NCI-H446 treated with DMSO at 0.1 percent for 48 hours (cell line): ENCODE results near the gene RALGAPA1.
"Not testable (repeated sequence)": the region's sequence is repeated elsewhere in the genome, so short reads cannot be mapped to it uniquely, and the experiment has no call there.

Experiments
- DNase-seq: peaks from one replicate; lab custom pipeline; 2025; lab: John Stamatoyannopoulos, UW

The RALGAPA1 gene

DNA sequence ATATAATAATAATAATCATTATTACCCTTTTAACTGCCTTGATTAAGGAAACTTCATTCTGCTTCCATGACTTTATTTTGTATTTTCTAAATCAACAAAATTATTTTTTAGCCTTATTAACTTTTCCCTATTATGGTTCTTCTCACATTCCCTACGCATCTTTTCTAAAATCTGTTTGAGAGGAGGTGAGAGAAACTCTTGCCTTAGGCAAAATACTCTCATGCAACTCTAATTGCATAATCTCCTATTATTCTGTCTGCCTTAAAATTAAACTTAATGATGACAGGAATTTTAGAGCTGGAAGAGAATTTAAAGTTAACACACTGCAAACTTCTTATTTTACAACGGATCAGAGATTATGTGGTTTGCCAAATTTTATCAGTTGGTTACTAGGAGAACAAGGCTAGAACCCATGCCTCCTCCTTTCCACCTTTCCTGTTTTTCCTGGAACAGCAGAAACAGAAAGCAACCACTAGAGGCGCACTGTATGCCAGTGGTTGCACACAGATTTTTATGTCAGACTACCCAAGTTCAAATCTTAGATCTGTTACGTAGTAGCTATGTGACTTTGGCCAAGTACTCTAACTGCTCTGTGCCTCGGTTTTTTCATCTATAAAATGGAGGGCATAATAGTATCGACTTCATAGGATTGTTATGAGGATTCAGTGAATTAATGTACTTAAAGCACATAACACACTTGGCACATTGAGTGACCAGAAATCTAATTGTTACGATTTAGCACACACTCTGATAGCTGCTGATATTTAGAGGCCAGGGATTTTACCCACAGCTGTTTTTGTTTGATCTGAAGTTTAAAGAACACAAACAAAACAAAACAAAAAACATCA, 12.7 kb upstream of the RALGAPA1 start:
- DNase-seq = peak; percentile 27

GRCh38 chr14:35819591-35820540, 10.8 kb upstream of the RALGAPA1 start:
- DNase-seq = no peak

DNA sequence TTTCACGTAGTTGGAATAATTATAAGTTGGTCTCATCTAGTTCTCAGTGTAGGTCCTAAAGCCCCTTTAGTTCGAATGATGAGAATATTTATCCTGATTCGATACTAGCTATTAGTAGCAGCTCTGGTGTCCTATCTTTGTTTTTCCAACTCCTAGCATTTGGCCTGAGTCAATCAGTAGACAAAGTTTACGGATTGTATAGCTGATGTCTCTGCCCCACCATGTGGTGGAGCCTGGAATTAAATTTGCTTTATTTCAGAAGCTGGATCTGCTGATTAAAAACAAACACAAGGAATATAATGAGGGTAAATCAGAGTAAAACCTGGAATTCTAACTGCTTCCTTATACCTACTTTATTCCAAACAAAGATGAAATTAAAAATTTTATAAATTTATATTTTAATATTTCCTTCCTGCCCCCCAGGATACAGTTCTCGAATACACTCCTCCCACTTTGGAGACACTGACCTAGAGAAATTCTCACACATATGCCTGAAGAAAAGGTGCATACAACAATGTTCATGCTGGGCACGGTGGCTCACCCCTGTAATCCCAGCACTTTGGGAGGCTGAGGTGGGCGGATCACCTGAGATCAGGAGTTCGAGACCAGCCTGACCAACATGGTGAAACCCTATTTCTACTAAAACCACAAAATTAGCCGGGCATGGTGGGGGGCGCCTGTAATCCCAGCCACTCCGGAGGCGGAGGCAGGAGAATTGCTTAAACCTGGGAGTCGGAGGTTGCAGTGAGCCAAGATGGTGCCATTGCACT, 9.4 kb upstream of the RALGAPA1 start:
- DNase-seq = peak; percentile 34

DNA sequence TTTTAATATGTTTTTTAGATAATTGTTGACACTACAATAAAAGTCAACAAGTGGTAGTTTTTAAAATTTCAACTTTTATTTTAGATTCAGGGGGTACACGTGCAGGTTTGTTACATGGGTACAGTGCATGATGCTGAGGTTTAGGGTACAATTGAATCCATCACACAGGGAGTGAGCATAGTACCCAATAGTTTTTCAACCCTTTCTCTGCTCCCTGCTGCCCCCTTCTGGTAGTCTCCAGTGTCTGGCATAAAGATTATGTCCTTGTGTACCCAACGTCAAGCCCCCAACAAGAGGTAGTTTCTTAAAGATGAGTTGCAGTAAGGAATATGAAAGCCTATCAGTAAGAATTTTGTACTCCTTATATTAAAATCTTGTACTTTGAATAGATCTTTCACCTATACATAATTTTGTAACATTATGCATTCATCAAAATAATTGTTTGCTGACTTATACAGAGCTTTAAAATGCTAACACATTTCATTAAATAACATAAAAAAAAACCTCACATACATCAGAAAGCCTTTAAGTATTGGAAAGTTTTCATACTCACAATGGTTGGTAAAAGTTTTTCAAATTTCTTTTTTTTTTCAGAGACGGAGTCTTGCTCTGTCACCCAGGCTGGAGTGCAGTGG, 5.4 kb upstream of the RALGAPA1 start:
- DNase-seq = peak; percentile 21

DNA sequence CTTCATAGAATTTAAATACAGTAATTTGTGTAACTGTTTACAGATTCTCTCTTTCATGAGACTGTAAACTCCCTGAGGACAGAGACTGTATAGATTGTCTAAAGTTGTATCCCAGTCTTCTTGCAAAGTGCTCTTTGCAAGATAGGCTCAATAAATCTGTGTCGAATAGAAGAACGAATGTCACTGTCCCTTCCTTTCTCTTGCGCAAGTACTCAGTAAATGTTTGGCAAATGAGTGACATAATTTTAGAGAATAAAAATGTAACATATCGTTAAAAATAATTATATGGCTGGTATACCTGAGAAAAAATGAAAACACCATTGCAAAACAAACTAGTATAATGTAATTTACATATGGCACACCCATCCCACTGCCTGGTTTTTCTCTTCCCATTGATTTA, 1.9 kb upstream of the RALGAPA1 start:
- DNase-seq = no peak

DNA sequence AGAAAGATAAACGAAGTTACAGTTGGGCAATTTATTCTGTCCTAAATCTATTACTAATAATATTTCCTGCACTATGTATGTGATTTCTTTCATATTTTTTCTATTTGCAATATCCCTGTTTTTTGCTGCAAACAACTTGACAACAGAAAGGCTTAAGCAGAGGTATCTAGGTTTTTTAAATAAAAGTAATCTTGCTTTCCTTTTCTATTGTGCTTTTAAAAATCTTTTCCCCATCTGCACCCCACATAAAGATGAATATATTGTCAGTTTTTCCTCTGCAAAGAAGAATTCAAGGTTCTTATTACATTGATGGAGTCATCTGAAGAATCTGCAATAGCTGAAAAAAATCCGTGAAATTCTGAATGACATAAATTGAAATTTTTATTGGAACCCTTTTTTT, 502 bp upstream of the RALGAPA1 start:
- DNase-seq = no peak

DNA sequence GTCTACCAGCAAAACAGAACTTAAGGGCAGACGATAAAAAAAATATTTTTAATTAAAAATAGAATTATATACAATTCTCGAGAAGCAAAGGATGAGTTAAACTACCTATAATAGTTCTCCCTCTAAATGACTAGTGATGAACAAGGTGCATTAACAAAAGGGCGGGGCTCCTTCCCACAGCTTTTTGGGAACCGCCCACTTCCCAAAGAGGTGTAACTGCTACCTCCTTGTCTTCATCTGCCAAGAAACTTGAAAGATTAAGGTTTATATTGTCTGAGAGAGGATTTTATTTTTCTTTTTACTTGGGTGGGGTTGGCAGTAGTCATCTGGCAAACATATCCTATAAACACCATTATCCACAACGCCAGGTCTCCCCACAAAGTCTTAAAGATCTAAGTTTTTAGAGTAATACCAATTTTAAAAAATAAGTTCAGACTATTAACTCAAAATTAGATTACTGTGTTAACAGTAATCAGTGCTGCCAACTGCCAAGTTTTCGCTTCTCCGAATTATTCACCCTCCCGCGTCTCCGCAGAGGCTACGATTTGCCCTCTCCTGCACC, 938 bp downstream of the RALGAPA1 start:
- no peak for DNase-seq

DNA sequence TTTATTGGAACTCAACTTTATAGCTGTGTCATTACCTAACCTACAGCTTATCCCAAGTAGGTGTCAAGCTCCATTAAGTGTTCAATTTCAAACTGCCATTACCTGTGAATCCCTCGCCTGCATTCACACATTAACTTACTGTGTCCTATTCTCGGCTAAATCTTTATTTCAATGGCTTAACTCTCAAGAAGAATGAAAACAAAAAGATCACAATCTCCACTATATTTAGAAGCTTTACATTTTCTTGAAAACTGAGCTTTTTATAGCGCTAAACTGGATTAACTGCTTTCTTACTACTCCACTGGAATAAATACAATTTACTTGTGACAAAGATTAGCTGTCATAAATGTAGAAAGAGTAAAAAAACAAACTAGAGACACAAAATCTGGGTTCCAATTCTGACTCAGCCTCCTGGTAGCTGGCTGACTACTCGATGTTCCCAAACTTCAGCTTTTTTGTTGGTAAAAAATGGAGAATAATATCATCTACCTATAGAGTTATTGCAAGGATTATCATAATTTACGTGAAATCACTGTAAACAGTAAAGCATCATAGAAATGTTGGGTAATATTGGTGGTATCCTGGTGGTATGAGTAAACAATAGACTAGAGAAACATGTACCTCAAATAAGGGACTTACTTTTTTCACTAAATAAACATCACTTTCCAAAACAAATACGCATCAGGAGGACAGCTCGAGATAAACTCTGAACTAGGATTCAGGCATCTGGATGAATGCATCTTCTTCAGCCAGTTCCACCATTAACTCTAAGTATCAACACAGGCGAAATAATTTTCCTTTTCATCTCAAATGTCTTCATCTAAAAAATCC, 1.7 kb downstream of the RALGAPA1 start:
- DNase-seq = no peak

GRCh38 chr14:35806006-35806907, 2.8 kb downstream of the RALGAPA1 start:
- DNase-seq = no peak

GRCh38 chr14:35797796-35798195, 11.3 kb downstream of the RALGAPA1 start:
- DNase-seq = no peak

GRCh38 chr14:35789651-35790050, 19.4 kb downstream of the RALGAPA1 start:
- DNase-seq = no peak

- DNase-seq = no peak
These were observed 22.2 kb downstream of the RALGAPA1 start for GRCh38 chr14:35786856-35787255.

DNA sequence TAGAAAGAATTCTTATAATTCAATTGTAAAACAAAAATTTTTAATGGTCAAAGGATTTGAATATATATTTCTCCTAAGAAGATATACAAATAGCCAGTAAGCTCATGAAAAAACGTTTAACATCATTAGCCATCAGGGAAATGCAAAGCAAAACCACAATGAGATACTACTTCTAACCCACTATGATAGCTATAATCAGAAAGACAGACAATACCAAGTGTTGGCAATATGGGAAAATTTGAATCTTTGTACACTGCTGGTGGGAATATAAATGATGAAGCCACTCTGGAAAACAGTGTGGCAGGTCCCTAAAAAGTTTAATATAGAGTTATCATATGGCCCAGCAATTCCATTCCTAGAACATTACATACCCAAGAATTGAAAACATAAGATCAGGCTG, 25.4 kb downstream of the RALGAPA1 start:
- DNase-seq = no peak

DNA sequence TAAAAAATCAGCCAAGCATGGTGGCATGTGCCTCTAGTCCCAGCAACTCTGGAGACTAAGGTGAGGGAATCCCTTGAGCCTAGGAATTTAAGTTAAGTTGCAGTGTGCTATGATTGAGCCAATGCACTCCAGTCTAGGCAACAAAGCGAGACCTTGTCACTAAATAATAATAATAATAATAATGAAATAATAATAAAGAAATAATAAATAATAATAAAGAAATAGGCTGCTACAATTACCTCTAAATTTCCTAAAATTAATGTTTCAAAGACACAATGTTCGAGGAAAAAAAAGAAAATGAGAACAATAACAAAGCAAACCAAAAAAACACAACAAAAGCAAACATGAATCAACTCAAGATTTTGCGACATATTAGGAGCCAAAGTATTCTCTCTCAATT, 29.7 kb downstream of the RALGAPA1 start:
- DNase-seq = no peak

DNA sequence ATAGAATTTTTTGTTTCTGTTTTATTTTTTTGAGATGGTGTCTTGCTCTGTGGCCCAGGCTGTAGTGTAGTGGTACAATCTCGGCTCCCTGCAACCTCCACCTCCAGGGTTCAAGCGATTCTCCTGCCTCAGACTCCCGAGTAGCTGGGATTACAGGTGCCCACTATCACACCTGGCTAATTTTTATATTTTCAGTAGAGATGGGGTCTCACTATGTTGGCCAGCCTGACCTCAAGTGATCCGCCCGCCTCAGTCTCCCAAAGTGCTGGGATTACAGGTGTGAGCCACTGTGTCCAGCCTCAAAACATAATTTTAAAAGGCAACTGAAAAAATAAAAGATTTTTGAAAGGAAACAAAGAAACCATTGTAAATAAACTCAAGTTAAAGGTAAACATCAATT, 31.5 kb downstream of the RALGAPA1 start:
- DNase-seq = not testable (repeated sequence)

DNA sequence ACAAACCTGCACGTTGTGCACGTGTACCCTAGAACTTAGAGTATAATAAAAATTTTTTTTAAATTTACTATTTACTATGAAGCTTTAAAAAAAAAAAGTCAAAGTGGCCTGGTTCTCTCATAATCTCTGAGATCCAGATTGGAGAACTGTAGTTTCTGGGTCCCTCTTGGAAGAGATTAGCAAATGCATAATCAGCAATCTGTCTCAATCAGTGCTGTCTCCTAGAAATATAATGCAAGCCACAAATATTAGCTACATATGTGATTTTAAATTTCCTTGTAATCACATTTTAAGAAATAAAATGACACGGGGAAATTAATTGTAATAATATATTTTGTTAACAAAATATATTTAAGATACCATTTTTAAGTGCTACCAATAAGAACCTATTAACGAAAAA, 32.3 kb downstream of the RALGAPA1 start:
- no peak for DNase-seq

- not testable (repeated sequence) for DNase-seq
These were observed 33.0 kb downstream of the RALGAPA1 start for GRCh38 chr14:35776085-35776484.

DNA sequence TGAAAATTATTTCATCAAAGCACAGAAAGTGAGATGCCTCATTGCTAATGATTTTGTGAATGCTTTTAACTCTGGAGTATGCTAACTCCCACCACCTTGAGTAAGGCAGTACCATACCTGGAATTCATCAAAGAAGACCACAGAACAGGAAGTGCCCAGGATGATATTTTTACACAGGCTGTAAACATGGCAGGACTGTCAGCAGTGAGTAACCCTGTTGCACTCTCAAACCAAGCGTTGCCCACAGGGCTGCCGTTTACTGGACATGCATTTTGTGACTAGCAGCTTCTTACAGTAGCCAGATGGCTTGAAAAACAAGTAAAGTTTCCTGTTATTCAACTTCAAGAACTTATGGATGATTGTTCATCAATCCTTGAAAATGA, 42.4 kb downstream of the RALGAPA1 start:
- no peak for DNase-seq

DNA sequence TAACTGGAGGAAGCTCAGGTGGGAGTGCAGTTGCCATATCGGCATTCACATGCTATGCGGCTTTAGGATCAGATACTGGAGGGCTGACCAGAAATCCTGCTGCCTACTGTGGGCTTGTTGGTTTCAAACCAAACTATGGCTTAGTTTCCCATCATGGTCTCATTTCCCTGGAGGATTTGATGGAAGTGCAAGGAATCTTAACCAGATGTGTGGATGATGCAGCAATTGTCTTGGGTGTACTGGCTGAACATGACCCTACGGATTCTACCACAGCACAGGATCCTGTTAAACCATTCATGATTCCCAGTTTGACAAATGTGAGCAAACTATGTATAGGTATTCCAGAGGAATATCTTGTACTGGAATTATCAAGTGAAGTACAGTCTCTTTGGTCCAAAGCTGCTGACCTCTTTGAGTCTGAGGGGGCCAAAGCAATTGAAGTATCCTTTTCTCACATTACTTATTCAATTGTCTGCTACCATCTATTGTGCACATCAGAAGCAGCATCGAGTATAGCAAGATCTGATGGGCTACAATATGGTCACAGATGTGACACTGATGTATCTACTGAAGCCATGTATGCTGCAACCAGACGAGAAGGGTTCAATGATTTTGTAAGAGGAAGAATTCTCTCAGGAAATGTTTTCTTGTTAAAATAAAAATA, 42.9 kb downstream of the RALGAPA1 start:
- no peak for DNase-seq
